H9 (cell line): Measurements from ENCODE around the gene USP20. TPM values are rescaled to one million over a fixed set of nuclear protein-coding genes. Genes with fewer than 3 reads are reported as not detected.

Source experiments
- DNase-seq: peaks from one replicate; pipeline ENCODE4 v3.0.0-alpha.2; 2017
- H2AFZ ChIP-seq: one replicate; pipeline ENCODE4 v1.6.1; 2013; ENCODE audit warnings: mild to moderate bottlenecking, low read length, control low read depth, moderate library complexity
- H2AK5ac ChIP-seq: 2 replicates; pipeline ENCODE4 v1.6.1; 2013; ENCODE audit warnings: low read length, control low read depth, mixed read lengths; ENCODE audit not compliant: insufficient read length
- H2BK120ac ChIP-seq: one replicate; pipeline ENCODE4 v1.6.1; 2013; ENCODE audit warnings: low read depth, mild to moderate bottlenecking, low read length, control low read depth, inconsistent platforms; ENCODE audit not compliant: poor library complexity, severe bottlenecking
- H2BK12ac ChIP-seq: 2 replicates; pipeline ENCODE4 v1.6.1; 2013; ENCODE audit warnings: low read length, control low read depth, mixed read lengths, low read depth; ENCODE audit not compliant: insufficient read length
- H2BK15ac ChIP-seq: 2 replicates; pipeline ENCODE4 v1.6.1; 2013; ENCODE audit warnings: low read depth, low read length, control low read depth
- H2BK20ac ChIP-seq: one replicate; pipeline ENCODE4 v1.6.1; 2013; ENCODE audit warnings: low read depth, mild to moderate bottlenecking, low read length, control low read depth, inconsistent platforms; ENCODE audit not compliant: poor library complexity, severe bottlenecking
- H2BK5ac ChIP-seq: 2 replicates; pipeline ENCODE4 v1.6.1; 2013; ENCODE audit warnings: low read length, control low read depth, mixed read lengths; ENCODE audit not compliant: insufficient read length
- H3K14ac ChIP-seq: 2 replicates; pipeline ENCODE4 v1.6.1; 2013; ENCODE audit warnings: low read length, control low read depth; ENCODE audit not compliant: insufficient read depth
- H3K18ac ChIP-seq: 2 replicates; pipeline ENCODE4 v1.6.1; 2013; ENCODE audit warnings: low read depth, mild to moderate bottlenecking, mixed read lengths, low read length, control low read depth; ENCODE audit not compliant: insufficient read length
- H3K23ac ChIP-seq: 2 replicates; pipeline ENCODE4 v1.6.1; 2013; ENCODE audit warnings: low read length, control low read depth, mixed read lengths, low read depth; ENCODE audit not compliant: insufficient read length
- H3K23me2 ChIP-seq: 2 replicates; pipeline ENCODE4 v1.6.1; 2013; ENCODE audit warnings: low read depth, mild to moderate bottlenecking, mixed read lengths, low read length, control low read depth; ENCODE audit not compliant: insufficient read length, poor library complexity, severe bottlenecking
- H3K27ac ChIP-seq: 2 replicates; pipeline ENCODE4 v1.5.1; 2013; ENCODE audit warnings: low read length, control low read depth, mixed read lengths, low read depth; ENCODE audit not compliant: insufficient read length
- H3K27me3 ChIP-seq: 2 replicates; pipeline ENCODE4 v1.6.1; 2013; ENCODE audit warnings: low read length, control low read depth, inconsistent platforms; ENCODE audit not compliant: insufficient read depth
- H3K4ac ChIP-seq: 2 replicates; pipeline ENCODE4 v1.6.1; 2013; ENCODE audit warnings: low read depth, mild to moderate bottlenecking, control low read depth, inconsistent platforms, low read length, moderate library complexity
- H3K4me1 ChIP-seq: 2 replicates; pipeline ENCODE4 v1.6.1; 2013; ENCODE audit warnings: low read length, control low read depth, inconsistent platforms; ENCODE audit not compliant: insufficient read depth
- H3K4me2 ChIP-seq: 2 replicates; pipeline ENCODE4 v1.6.1; 2013; ENCODE audit warnings: low read length, control low read depth, mixed read lengths; ENCODE audit not compliant: insufficient read length, insufficient read depth
- H3K56ac ChIP-seq: 2 replicates; pipeline ENCODE4 v1.6.1; 2013; ENCODE audit warnings: low read depth, mild to moderate bottlenecking, mixed read lengths, low read length, control low read depth; ENCODE audit not compliant: insufficient read length
- H3K79me1 ChIP-seq: 2 replicates; pipeline ENCODE4 v1.6.1; 2013; ENCODE audit warnings: low read depth, mild to moderate bottlenecking, moderate library complexity, low read length, control low read depth, inconsistent platforms; ENCODE audit not compliant: insufficient read depth, poor library complexity, severe bottlenecking
- H3K79me2 ChIP-seq: 2 replicates; pipeline ENCODE4 v1.6.1; 2013; ENCODE audit warnings: low read length, control low read depth, inconsistent platforms; ENCODE audit not compliant: insufficient read depth
- H3K9ac ChIP-seq: 2 replicates; pipeline ENCODE4 v1.6.1; 2013; ENCODE audit warnings: low read length, control low read depth, mixed read lengths; ENCODE audit not compliant: insufficient read length; ENCODE audit errors: extremely low read depth
- H3K9me3 ChIP-seq: one replicate; pipeline ENCODE4 v1.6.1; 2013; ENCODE audit warnings: low read depth, low read length, inconsistent platforms; ENCODE audit not compliant: control insufficient read depth
- H3T11ph ChIP-seq: one replicate; pipeline ENCODE4 v1.6.1; 2013; ENCODE audit warnings: mild to moderate bottlenecking, low read length, control low read depth, inconsistent platforms
- H4K20me1 ChIP-seq: one replicate; pipeline ENCODE4 v1.6.1; 2013; ENCODE audit not compliant: control insufficient read depth, insufficient read length, insufficient read depth
- H4K5ac ChIP-seq: 2 replicates; pipeline ENCODE4 v1.6.1; 2013; ENCODE audit warnings: low read depth, mild to moderate bottlenecking, mixed read lengths, low read length, control low read depth; ENCODE audit not compliant: insufficient read length
- H4K8ac ChIP-seq: replicated peaks from 2 replicates; pipeline ENCODE4 v1.6.1; 2013; ENCODE audit warnings: low read length, control low read depth, mixed read lengths, low read depth; ENCODE audit not compliant: insufficient read length
- H4K91ac ChIP-seq: 2 replicates; pipeline ENCODE4 v1.6.1; 2013; ENCODE audit warnings: low read depth, mild to moderate bottlenecking, moderate library complexity, mixed read lengths, low read length, control low read depth; ENCODE audit not compliant: insufficient read length
- H3K27ac Mint-ChIP-seq, 3 experiments: 2 replicates in 2 of 3; 3 replicates in 1 of 3; pipeline ENCODE4 v1.8.0; 2020 to 2021; ENCODE audit warnings: mixed read lengths in 3 of 3, mild to moderate bottlenecking in 1 of 3, moderate library complexity in 1 of 3
- H3K27me3 Mint-ChIP-seq: 2 replicates; pipeline ENCODE4 v1.8.0; 2021; ENCODE audit warnings: low read depth, mild to moderate bottlenecking, moderate library complexity, mixed read lengths
- H3K36me3 Mint-ChIP-seq, 3 experiments: 2 replicates in 2 of 3; 3 replicates in 1 of 3; pipeline ENCODE4 v1.8.0; 2020 to 2021; ENCODE audit warnings: low read depth in 3 of 3, mixed read lengths in 3 of 3; ENCODE audit not compliant: insufficient read depth in 1 of 3
- H3K4me1 Mint-ChIP-seq, 2 experiments: 2 replicates each; pipeline ENCODE4 v1.8.0; 2020; ENCODE audit warnings: mixed read lengths in 2 of 2
- H3K4me3 Mint-ChIP-seq, 2 experiments: 2 replicates in 1 of 2; 3 replicates in 1 of 2; pipeline ENCODE4 v1.8.0; 2020 to 2021; ENCODE audit warnings: mild to moderate bottlenecking in 2 of 2, mixed read lengths in 2 of 2, moderate library complexity in 1 of 2
- H3K9me3 Mint-ChIP-seq, 2 experiments: 2 replicates in 1 of 2; 3 replicates in 1 of 2; pipeline ENCODE4 v1.8.0; 2020; ENCODE audit warnings: mild to moderate bottlenecking in 2 of 2, mixed read lengths in 2 of 2, moderate library complexity in 1 of 2
- WGBS: extraction: QIAGEN DNeasy Blood & Tissue Kit; methylation state at CpG from one replicate; pipeline ENCODE4 v1.1.7; 2013; ENCODE audit warnings: missing lambda C conversion rate, low lambda C conversion rate, mixed read lengths; ENCODE audit not compliant: insufficient read length; ENCODE audit errors: extremely low coverage; 5-methylcytosine and 5-hydroxymethylcytosine counted together
- total RNA-seq: library from RNA; stranded (reverse); gene quantifications from 2 replicates; pipeline ENCODE4 v1.2.1, GENCODE V29; 2021
- TF ChIP-seq, protein P1 (sequence below): fragments of 200-600 bp; sonication (generic); conservative IDR thresholded peaks from 3 replicates; pipeline ENCODE4 v1.8.0; 2021; ENCODE audit warnings: antibody characterized with exemption, mild to moderate bottlenecking

The USP20 gene
- total RNA-seq, 1 experiment from 2014 or later = 20.9 TPM

DNA sequence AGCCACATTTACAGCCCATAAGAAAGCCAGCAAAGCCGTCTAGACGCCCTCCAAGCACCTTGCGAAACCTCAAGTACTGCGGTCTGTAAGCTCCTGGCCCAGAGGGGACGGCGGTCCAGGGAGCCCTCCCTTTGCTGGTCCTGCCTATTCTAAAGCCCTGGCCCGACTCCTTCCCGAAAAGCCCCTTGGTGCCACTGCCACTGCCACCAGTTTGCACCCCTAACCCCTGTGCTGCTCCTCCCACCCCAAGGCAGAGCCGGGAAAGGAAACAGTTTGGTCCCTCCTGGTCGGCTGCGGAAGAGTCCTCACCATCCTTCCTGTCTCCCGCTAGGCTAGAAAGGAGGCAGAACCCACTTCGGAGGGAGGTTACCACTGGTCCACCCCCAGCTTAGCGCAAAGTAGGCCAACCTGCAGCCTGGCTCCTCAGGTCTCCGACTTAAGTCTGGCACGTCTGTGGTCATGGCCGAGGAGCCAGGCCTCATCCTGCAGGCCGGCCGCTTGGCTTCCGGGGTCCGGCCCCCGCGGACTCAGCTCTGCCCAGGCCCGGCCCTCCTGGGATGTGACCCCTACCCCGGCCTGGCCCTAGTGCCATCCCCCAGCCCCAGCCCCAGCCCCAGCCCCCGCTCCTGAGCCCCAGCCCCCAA lies 12.2 kb upstream of the USP20 start:
- Histone ChIP-seq H3K14ac (no peak overlapping the region), H3K18ac (no peak overlapping the region), H3K4me2 (peak overlapping the region; percentile 66), H3K9me3 (no peaks in the 10 kb centered on the region), H3K27me3 (no peaks in the 10 kb centered on the region), H3T11ph (no peak overlapping the region), H2BK5ac (no peak overlapping the region), H4K20me1 (no peaks in the 10 kb centered on the region), H4K91ac (no peak overlapping the region), H2AK5ac (no peak overlapping the region), H4K5ac (no peak overlapping the region), H2BK120ac (no peak overlapping the region), H3K4me1 (no peaks in the 10 kb centered on the region), H3K9ac (peak overlapping the region; percentile 65), H3K4ac (no peak overlapping the region), H4K8ac (no peak overlapping the region), H3K23ac (no peak overlapping the region), H2BK20ac (no peak overlapping the region), H2BK15ac (no peak overlapping the region), H3K56ac (no peak overlapping the region), H2BK12ac (no peak overlapping the region), H3K27ac (no peak overlapping the region), H3K79me1 (peaks cover 3% of the 10 kb centered on the region), H2AFZ (no peak overlapping the region), H3K79me2 (no peaks in the 10 kb centered on the region; the same call in 1 of the 2 replicates), H3K23me2 (peaks cover 5% of the 10 kb centered on the region)
- peak; percentile 55 for DNase-seq
- Mint-ChIP-seq H3K27me3 (no peaks in the 10 kb centered on the region), H3K9me3 (no peaks in the 10 kb centered on the region), H3K4me3 (peak overlapping the region; percentile 77 to 87), H3K4me1 (peaks cover 7 to 9% of the 10 kb centered on the region in 2 experiments), H3K36me3 (peaks cover 18 to 51% (median 40%) of the 10 kb centered on the region in 3 experiments; a peak in 6 of 7 replicates), H3K27ac (peak overlapping the region; percentile 19 to 84 (median 49); a peak in 4 of 7 replicates)
- no CpG with 5 or more reads among the region's 26 CpGs for WGBS
- TF ChIP-seq, protein P1, sequence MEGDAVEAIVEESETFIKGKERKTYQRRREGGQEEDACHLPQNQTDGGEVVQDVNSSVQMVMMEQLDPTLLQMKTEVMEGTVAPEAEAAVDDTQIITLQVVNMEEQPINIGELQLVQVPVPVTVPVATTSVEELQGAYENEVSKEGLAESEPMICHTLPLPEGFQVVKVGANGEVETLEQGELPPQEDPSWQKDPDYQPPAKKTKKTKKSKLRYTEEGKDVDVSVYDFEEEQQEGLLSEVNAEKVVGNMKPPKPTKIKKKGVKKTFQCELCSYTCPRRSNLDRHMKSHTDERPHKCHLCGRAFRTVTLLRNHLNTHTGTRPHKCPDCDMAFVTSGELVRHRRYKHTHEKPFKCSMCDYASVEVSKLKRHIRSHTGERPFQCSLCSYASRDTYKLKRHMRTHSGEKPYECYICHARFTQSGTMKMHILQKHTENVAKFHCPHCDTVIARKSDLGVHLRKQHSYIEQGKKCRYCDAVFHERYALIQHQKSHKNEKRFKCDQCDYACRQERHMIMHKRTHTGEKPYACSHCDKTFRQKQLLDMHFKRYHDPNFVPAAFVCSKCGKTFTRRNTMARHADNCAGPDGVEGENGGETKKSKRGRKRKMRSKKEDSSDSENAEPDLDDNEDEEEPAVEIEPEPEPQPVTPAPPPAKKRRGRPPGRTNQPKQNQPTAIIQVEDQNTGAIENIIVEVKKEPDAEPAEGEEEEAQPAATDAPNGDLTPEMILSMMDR = no peak
